OCI-LY3 (cell line): ENCODE data around the gene TCAIM.

Experiments used
- H2AFZ ChIP-seq: fragments of 200-600, 300-600 bp; shearing (Covaris generic); 2 replicates; pipeline ENCODE4 v1.6.0; 2014; ENCODE audit warnings: antibody characterized with exemption, low read depth, low read length
- H3K27ac ChIP-seq: fragments of 200-600, 300-600 bp; sonication (generic); 2 replicates; pipeline ENCODE4 v1.5.1; 2014; ENCODE audit warnings: mild to moderate bottlenecking, low read length, moderate library complexity, mixed read lengths
- H3K27me3 ChIP-seq: fragments of 200-600, 300-600 bp; sonication (generic); 2 replicates; pipeline ENCODE4 v1.6.1; 2014; ENCODE audit warnings: low read depth, low read length, mixed read lengths
- H3K36me3 ChIP-seq: fragments of 200-600, 300-600 bp; sonication (generic); replicated peaks from 2 replicates; pipeline ENCODE3; 2014; ENCODE audit warnings: low read depth, low read length, mixed read lengths
- H3K4me1 ChIP-seq: fragments of 300-600, 200-600 bp; sonication (generic); 2 replicates; pipeline ENCODE4 v1.6.1; 2014; ENCODE audit warnings: low read length, mixed read lengths
- H3K4me2 ChIP-seq: fragments of 200-600, 300-600 bp; sonication (generic); 2 replicates; pipeline ENCODE4 v1.6.1; 2014; ENCODE audit warnings: low read length, mixed read lengths
- H3K4me3 ChIP-seq: fragments of 300-600, 200-600 bp; sonication (generic); 2 replicates; pipeline ENCODE4 v1.5.1; 2014; ENCODE audit warnings: antibody characterized with exemption, mild to moderate bottlenecking, low read length, moderate library complexity
- H3K79me2 ChIP-seq: fragments of 300-600, 200-600 bp; shearing (Covaris generic); 2 replicates; pipeline ENCODE4 v1.6.1; 2014; ENCODE audit warnings: mild to moderate bottlenecking, low read length, mixed read lengths
- H3K9ac ChIP-seq: fragments of 300-600, 200-600 bp; shearing (Covaris generic); 2 replicates; pipeline ENCODE4 v1.6.0; 2014; ENCODE audit warnings: mild to moderate bottlenecking, low read length, moderate library complexity
- H3K9me3 ChIP-seq: fragments of 200-600, 300-600 bp; shearing (Covaris generic); 2 replicates; pipeline ENCODE4 v1.6.1; 2014; ENCODE audit warnings: low read length, mixed read lengths; ENCODE audit not compliant: insufficient read depth
- H4K20me1 ChIP-seq: fragments of 200-600, 300-600 bp; sonication (generic); 2 replicates; pipeline ENCODE4 v1.6.1; 2016; ENCODE audit warnings: low read length, mixed read lengths; ENCODE audit not compliant: insufficient read depth
- CTCF ChIP-seq: fragments of 200-600, 300-600 bp; sonication (generic); IDR thresholded peaks from 2 replicates; pipeline ENCODE4 v1.5.1; 2014; ENCODE audit warnings: antibody characterized with exemption, low read length, low read depth
- EZH2phosphoT487 ChIP-seq: fragments of 200-600 bp; shearing (Covaris generic); IDR thresholded peaks from 2 replicates; pipeline ENCODE4 v1.6.1; 2018; ENCODE audit warnings: antibody characterized with exemption, mixed run types, low read depth

TCAIM gene

DNA sequence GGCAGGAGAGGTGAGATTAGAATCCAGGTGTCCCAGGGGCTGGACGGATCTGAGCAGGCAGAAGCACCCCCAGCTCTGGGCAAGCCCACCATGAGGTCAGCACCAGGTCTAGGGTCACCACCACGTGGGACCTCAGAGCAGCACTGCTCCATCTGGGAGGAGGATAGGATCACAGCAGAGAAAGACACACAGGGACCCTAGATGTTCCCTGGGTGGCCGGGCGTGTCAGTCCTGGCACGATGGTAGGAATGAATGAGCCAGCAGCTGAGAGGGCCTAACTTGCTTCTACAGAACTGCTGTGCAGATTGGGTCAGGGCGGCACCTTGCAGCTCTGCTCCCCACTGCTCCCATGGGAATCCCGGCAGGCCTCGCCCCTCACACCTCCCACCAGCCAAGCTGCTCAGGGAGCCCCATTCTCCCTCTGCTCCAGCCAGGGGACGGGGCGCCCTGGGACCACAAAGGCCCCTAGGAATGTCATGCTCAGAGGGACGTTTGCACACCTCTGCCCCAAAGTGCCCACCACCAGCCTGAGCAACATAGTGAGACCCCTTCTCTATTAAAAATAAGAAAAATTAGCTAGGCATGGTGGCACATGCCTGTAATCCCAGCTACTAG, 72.6 kb downstream of the TCAIM start:
- H3K9ac ChIP-seq: no peak overlapping the region
- TF ChIP-seq CTCF (no peak), EZH2phosphoT487 (no peak)

DNA sequence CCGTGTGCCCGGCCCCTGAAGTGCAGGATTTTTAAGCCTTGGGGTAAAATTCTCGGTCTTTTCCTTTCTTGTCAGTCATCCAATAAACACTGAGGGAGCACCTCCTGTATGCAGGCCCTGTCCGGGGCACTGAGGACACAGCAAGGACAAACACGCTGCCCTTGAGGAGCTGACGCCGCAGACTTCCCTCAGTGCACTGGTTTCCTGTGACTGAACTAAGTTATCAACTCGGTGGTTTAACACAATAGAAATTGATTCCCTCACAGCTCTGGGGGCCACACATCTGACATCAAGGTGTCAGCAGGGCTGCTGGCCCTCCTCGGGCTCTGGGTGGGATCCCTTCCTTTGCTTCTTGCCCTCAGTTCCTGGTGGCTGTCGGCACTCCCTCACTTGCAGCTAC, 73.8 kb downstream of the TCAIM start:
- no peaks in the 10 kb centered on the region for H3K79me2 ChIP-seq
- H3K27ac ChIP-seq: no peak overlapping the region
- H3K9ac ChIP-seq: no peak overlapping the region
- H3K4me2 ChIP-seq: no peak overlapping the region
- H4K20me1 ChIP-seq: no peaks in the 10 kb centered on the region
- no peaks in the 10 kb centered on the region for H3K9me3 ChIP-seq
- H3K36me3 ChIP-seq: no peaks in the 10 kb centered on the region
- H3K4me1 ChIP-seq: no peaks in the 10 kb centered on the region
- H3K4me3 ChIP-seq: no peak overlapping the region
- TF ChIP-seq EZH2phosphoT487 (no peak), CTCF (no peak)
- H2AFZ ChIP-seq: no peak overlapping the region
- H3K27me3 ChIP-seq: no peaks in the 10 kb centered on the region

More for the DNA sequence above, 72.6 kb downstream of the TCAIM start:
- no peaks in the 10 kb centered on the region for H3K4me1 ChIP-seq
- H3K27ac ChIP-seq: no peak overlapping the region
- no peak overlapping the region for H3K4me2 ChIP-seq
- no peak overlapping the region for H2AFZ ChIP-seq
- no peaks in the 10 kb centered on the region for H4K20me1 ChIP-seq
- H3K27me3 ChIP-seq: no peaks in the 10 kb centered on the region
- no peaks in the 10 kb centered on the region for H3K79me2 ChIP-seq
- no peaks in the 10 kb centered on the region for H3K36me3 ChIP-seq
- H3K9me3 ChIP-seq: no peaks in the 10 kb centered on the region
- no peak overlapping the region for H3K4me3 ChIP-seq

- H2AFZ ChIP-seq: no peak overlapping the region
- no peaks in the 10 kb centered on the region for H3K36me3 ChIP-seq
- H3K9me3 ChIP-seq: no peaks in the 10 kb centered on the region
- TF ChIP-seq CTCF: no peak
- TF ChIP-seq EZH2phosphoT487: no peak
- no peaks in the 10 kb centered on the region for H3K79me2 ChIP-seq
- H3K4me1 ChIP-seq: no peaks in the 10 kb centered on the region
- no peaks in the 10 kb centered on the region for H4K20me1 ChIP-seq
- no peak overlapping the region for H3K4me2 ChIP-seq
- H3K9ac ChIP-seq: no peak overlapping the region
- no peaks in the 10 kb centered on the region for H3K27me3 ChIP-seq
- no peak overlapping the region for H3K27ac ChIP-seq
- no peak overlapping the region for H3K4me3 ChIP-seq
Measured at GRCh38 chr3:44414517-44415090, 76.0 kb downstream of the TCAIM start.

DNA sequence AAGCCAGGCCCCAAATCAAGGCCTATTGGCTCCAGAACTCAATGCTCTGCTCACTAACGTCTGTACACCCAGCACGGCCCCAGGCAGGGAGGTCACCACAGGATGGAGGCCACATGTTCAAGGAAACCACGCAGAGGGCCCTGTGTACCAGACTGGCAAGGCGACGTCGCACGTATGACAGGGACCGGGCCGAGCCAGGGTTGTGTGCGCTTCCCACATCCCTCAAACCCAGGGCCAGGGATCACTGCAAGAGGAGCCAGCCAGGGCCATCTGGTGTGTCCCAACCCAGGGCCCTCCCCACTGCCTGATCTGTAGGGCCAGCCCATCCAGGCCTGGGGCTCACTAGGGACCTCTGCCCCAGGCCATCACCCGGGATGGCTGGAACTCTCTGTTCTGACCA, 76.9 kb downstream of the TCAIM start:
- no peak overlapping the region for H2AFZ ChIP-seq
- H3K4me3 ChIP-seq: no peak overlapping the region
- H3K4me2 ChIP-seq: no peak overlapping the region
- no peak overlapping the region for H3K9ac ChIP-seq
- H3K27ac ChIP-seq: no peak overlapping the region
- H3K4me1 ChIP-seq: no peaks in the 10 kb centered on the region
- H4K20me1 ChIP-seq: no peaks in the 10 kb centered on the region
- H3K9me3 ChIP-seq: no peaks in the 10 kb centered on the region
- TF ChIP-seq EZH2phosphoT487: no peak
- no peak for TF ChIP-seq CTCF
- H3K36me3 ChIP-seq: no peaks in the 10 kb centered on the region
- no peaks in the 10 kb centered on the region for H3K79me2 ChIP-seq
- no peaks in the 10 kb centered on the region for H3K27me3 ChIP-seq
